ENCODE results near the gene MYO1D.

MYO1D gene

GRCh38 chr17:32601866-32602265, 275.1 kb downstream of the MYO1D start:
- DNase-seq (ENCODE audit: low read depth), result no peak
- no peak overlapping the region for H3K4me3 ChIP-seq (ENCODE audit: low read depth, low read length)
- TF ChIP-seq CTCF (IDR thresholded peaks at IDR 0.05; ENCODE audit: control insufficient read depth, extremely low read depth, insufficient read depth), result no peak

GRCh38 chr17:32596628-32597027, 280.3 kb downstream of the MYO1D start:
- H3K4me3 ChIP-seq (ENCODE audit: low read depth, low read length), result no peak overlapping the region
- no peak for DNase-seq (ENCODE audit: low read depth)
- no peak for TF ChIP-seq CTCF (IDR thresholded peaks at IDR 0.05; ENCODE audit: control insufficient read depth, extremely low read depth, insufficient read depth)

GRCh38 chr17:32596206-32596605, 280.7 kb downstream of the MYO1D start:
- H3K4me3 ChIP-seq (ENCODE audit: low read depth, low read length), result no peak overlapping the region
- TF ChIP-seq CTCF (IDR thresholded peaks at IDR 0.05; ENCODE audit: control insufficient read depth, extremely low read depth, insufficient read depth), result no peak
- no peak for DNase-seq (ENCODE audit: low read depth)

GRCh38 chr17:32593003-32593402, 283.9 kb downstream of the MYO1D start:
- no peak overlapping the region for H3K4me3 ChIP-seq (ENCODE audit: low read depth, low read length)
- TF ChIP-seq CTCF (IDR thresholded peaks at IDR 0.05; ENCODE audit: control insufficient read depth, extremely low read depth, insufficient read depth), result no peak
- no peak for DNase-seq (ENCODE audit: low read depth)

GRCh38 chr17:32591405-32591804, 285.5 kb downstream of the MYO1D start:
- H3K4me3 ChIP-seq (ENCODE audit: low read depth, low read length), result no peak overlapping the region
- DNase-seq (ENCODE audit: low read depth), result no peak
- TF ChIP-seq CTCF (IDR thresholded peaks at IDR 0.05; ENCODE audit: control insufficient read depth, extremely low read depth, insufficient read depth), result no peak

GRCh38 chr17:32590974-32591373, 285.9 kb downstream of the MYO1D start:
- no peak overlapping the region for H3K4me3 ChIP-seq (ENCODE audit: low read depth, low read length)
- TF ChIP-seq CTCF (IDR thresholded peaks at IDR 0.05; ENCODE audit: control insufficient read depth, extremely low read depth, insufficient read depth), result no peak
- no peak for DNase-seq (ENCODE audit: low read depth)

- peak; percentile 41; the same call in 1 of the 2 replicates for TF ChIP-seq CTCF (IDR thresholded peaks at IDR 0.05; ENCODE audit: control insufficient read depth, extremely low read depth, insufficient read depth)
- H3K4me3 ChIP-seq (ENCODE audit: low read depth, low read length), result no peak overlapping the region
- DNase-seq (ENCODE audit: low read depth), result no peak
Measured at GRCh38 chr17:32588982-32589381, 287.9 kb downstream of the MYO1D start.
